Ovary (tissue), 9 donors: Measurements from ENCODE around the gene EVI5. TPM values are rescaled to one million over a fixed set of nuclear protein-coding genes. Genes with fewer than 3 reads are reported as not detected.

ENCODE experiments used
- DNase-seq, 5 donors: peaks; one replicate each; pipeline ENCODE4 v3.0.0-alpha.2; 2019 to 2020
- H3K27ac ChIP-seq, 2 donors: fragments of 200-600 bp; one replicate each; pipeline versions ENCODE4 v1.5.1 to v1.8.0; 2019 to 2022
- H3K27me3 ChIP-seq: fragments of 200-600 bp; one replicate; pipeline ENCODE4 v1.8.0; 2022
- H3K36me3 ChIP-seq: fragments of 200-600 bp; sonication (generic); one replicate; pipeline ENCODE4 v1.5.1; 2019
- H3K4me1 ChIP-seq: one replicate; pipeline ENCODE4 v1.8.1; 2013; ENCODE audit warnings: mild to moderate bottlenecking, moderate library complexity; ENCODE audit not compliant: insufficient read depth
- H3K4me3 ChIP-seq: fragments of 200-600 bp; sonication (generic); one replicate; pipeline ENCODE4 v1.5.1; 2017
- H3K9me3 ChIP-seq, 2 donors: fragments of 200-600 bp in 1 of 2; sonication (generic) in 1 of 2; one replicate each; pipeline versions ENCODE4 v1.5.1 to v1.8.1; 2013 to 2019; ENCODE audit warnings: mild to moderate bottlenecking in 1 of 2, moderate library complexity in 1 of 2
- CTCF ChIP-seq, 3 donors: fragments of 450-650 bp in 2 of 3; fragments of 200-600 bp in 1 of 3; IDR thresholded peaks; one replicate each; pipeline versions ENCODE4 v1.5.1 to v1.8.0; 2016 to 2022; ENCODE audit warnings: antibody characterized with exemption in 3 of 3, mild to moderate bottlenecking in 1 of 3
- EP300 ChIP-seq: sonication (generic); formaldehyde crosslinking; IDR thresholded peaks from one replicate; pipeline ENCODE4 v1.6.1; 2017; ENCODE audit warnings: antibody characterized with exemption
- POLR2A ChIP-seq: fragments of 450-650 bp; IDR thresholded peaks from one replicate; pipeline ENCODE4 v1.6.1; 2017; ENCODE audit warnings: antibody characterized with exemption, mild to moderate bottlenecking, moderate library complexity
- WGBS, 3 donors: extraction: QIAGEN DNeasy Blood & Tissue Kit in 1 of 3; methylation state at CpG; one replicate each; pipeline versions ENCODE4 v1.1.5 to v1.1.7; 2013 to 2017; 5-methylcytosine and 5-hydroxymethylcytosine counted together
- intact Hi-C, 4 donors: fragments of 100-400 bp; cut with DNase I; formaldehyde crosslinking; loops; one replicate each; pipeline versions ENCODE4 v1.11.0 to v1.15.1; 2022 to 2023
- polyA plus RNA-seq, 2 donors: library from polyadenylated mRNA; stranded (reverse); fragments of 200-250 nt in 1 of 2; fragments of 350-450 nt in 1 of 2; fragmentation: Illumina TruSeq in 1 of 2; extraction: RNeasy Lipid Tissue Mini Kit (QIAGEN cat#74804) in 1 of 2; gene quantifications; one replicate each; pipeline ENCODE4 v1.2.3, GENCODE V29; 2013 to 2014
- total RNA-seq, 7 donors: library from RNA; depleted of rRNA in 2 of 7; stranded (reverse); fragments of >200 nt in 2 of 7; fragmentation: NEBNext Ultra II Directional in 3 of 7; extraction: Animal tissue kit (Norgen Biotek cat#: 25700) in 3 of 7; gene quantifications; one replicate each; pipeline versions ENCODE4 v1.1.0 to v1.2.4, GENCODE V29; 2016 to 2023
- donor health status: DM: no; HTN: no; CAD: no; lungs with moderate emphysema.
- donor health status: DM: no; HTN: no; CAD: no.
- donor health status: Bipolar disorder and iron deficiency.
- donor health status: DM: yes; HTN: yes; CAD: no.
- donor health status: DM: no; HTN: no; CAD: no.
- donor health status: DM: yes; HTN: yes; CAD: no.

The EVI5 gene
- total and polyA plus RNA-seq, 9 donors = 4.4 to 36.7 (median 23.7) TPM

- DNase-seq = no peak
- Histone ChIP-seq H3K4me1 (no peaks in the 10 kb centered on the region), H3K27ac (no peak overlapping the region), H3K27me3 (no peaks in the 10 kb centered on the region), H3K9me3 (no peaks in the 10 kb centered on the region), H3K36me3 (no peaks in the 10 kb centered on the region), H3K4me3 (no peak overlapping the region)
- 66 to 71% (median 68%) methylated on average over 6 of the region's 6 CpGs for WGBS, 3 donors
- TF ChIP-seq CTCF (IDR thresholded peaks at IDR 0.05) (no peak), POLR2A (no peak), EP300 (no peak)
- intact Hi-C loops = no loop called here
Measured at GRCh38 chr1:92503043-92503925, 281.6 kb downstream of the EVI5 start.

- intact Hi-C loops = no loop called here
- Histone ChIP-seq H3K36me3 (no peaks in the 10 kb centered on the region), H3K4me1 (no peaks in the 10 kb centered on the region), H3K27me3 (no peaks in the 10 kb centered on the region), H3K4me3 (no peak overlapping the region), H3K27ac (no peak overlapping the region), H3K9me3 (no peaks in the 10 kb centered on the region)
- TF ChIP-seq POLR2A (no peak), CTCF (IDR thresholded peaks at IDR 0.05) (no peak), EP300 (no peak)
- no peak for DNase-seq
Measured at GRCh38 chr1:92502247-92502646, 282.7 kb downstream of the EVI5 start.

GRCh38 chr1:92500552-92500951 is 284.4 kb downstream of the EVI5 start:
- DNase-seq = no peak
- H3K36me3 ChIP-seq = no peaks in the 10 kb centered on the region
- TF ChIP-seq EP300 = no peak
- H3K4me1 ChIP-seq = no peaks in the 10 kb centered on the region
- no peak overlapping the region for H3K4me3 ChIP-seq
- no peaks in the 10 kb centered on the region for H3K27me3 ChIP-seq
- WGBS, 3 donors = 58 to 81% (median 79%) methylated on average over 1 of the region's 1 CpG
- H3K9me3 ChIP-seq = no peaks in the 10 kb centered on the region
- intact Hi-C loops = no loop called here
- H3K27ac ChIP-seq = no peak overlapping the region

GRCh38 chr1:92495392-92496063 is 289.4 kb downstream of the EVI5 start:
- 68 to 73% (median 71%) methylated on average over 2 of the region's 2 CpGs for whole genome bisulfite sequencing, 3 donors
- intact Hi-C loops = no loop called here
- H3K4me1 ChIP-seq = no peaks in the 10 kb centered on the region
- no peaks in the 10 kb centered on the region for H3K36me3 ChIP-seq
- TF ChIP-seq CTCF (IDR thresholded peaks at IDR 0.05) (no peak), POLR2A (no peak), EP300 (no peak)
- no peak for DNase-seq
- H3K27me3 ChIP-seq = no peaks in the 10 kb centered on the region
- no peak overlapping the region for H3K27ac ChIP-seq
- H3K9me3 ChIP-seq = no peaks in the 10 kb centered on the region
- H3K4me3 ChIP-seq = no peak overlapping the region
